Erythroblast (primary cell): ENCODE results near the gene SRP72.

Experiments used
- GATA1 ChIP-seq: IDR thresholded peaks from 2 replicates; pipeline ENCODE4 v1.6.1; 2011; ENCODE audit warnings: low read depth, mild to moderate bottlenecking, control low read depth, low read length, moderate library complexity
- POLR2A ChIP-seq: IDR thresholded peaks from 2 replicates; pipeline ENCODE4 v1.6.1; 2011; ENCODE audit warnings: mild to moderate bottlenecking, low read length

- TF ChIP-seq POLR2A (no peak), GATA1 (no peak)
Measured at GRCh38 chr4:56512166-56512565, 44.7 kb downstream of the SRP72 start.
